ENCODE results near the gene CHRNA7.

Gene CHRNA7

GRCh38 chr15:32029862-32030781 is at the start of gene CHRNA7:
TSS of gene CHRNA7 (plus strand) at chr15:32030515. CDS start at chr15:32030595, 80 bp downstream.
- DNase-seq (ENCODE audit: low read depth in 1 of 2, low spot score in 1 of 2) = no peak

GRCh38 chr15:31985607-31986006 is 44.7 kb upstream of the CHRNA7 start:
- DNase-seq (ENCODE audit: low read depth in 1 of 2, low spot score in 1 of 2) = no peak

DNA sequence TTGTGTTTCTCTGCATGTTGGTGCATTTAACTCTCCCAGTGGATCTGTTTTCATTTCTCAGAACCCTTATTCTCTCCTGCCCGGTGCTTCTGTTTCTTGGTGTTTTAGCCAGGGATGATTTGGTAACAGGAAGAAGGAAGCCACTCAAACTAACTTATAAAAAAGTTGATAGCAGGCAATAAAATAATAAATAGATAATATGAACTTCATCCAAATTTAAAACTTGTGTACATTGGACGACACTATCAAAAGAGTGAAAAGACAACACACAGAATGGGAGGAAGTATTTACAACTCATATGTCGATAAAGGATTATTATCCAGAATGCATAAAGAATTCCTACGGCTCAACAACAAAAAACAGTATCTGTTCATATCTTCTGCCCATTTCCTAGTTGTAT is 37.3 kb upstream of the CHRNA7 start:
- no peak for DNase-seq (ENCODE audit: low read depth in 1 of 2, low spot score in 1 of 2)

- no peak for DNase-seq (ENCODE audit: low read depth in 1 of 2, low spot score in 1 of 2)
Observed at GRCh38 chr15:31997711-31998110, 32.6 kb upstream of the CHRNA7 start.

GRCh38 chr15:32003558-32003957 is 26.8 kb upstream of the CHRNA7 start:
- DNase-seq (ENCODE audit: low read depth in 1 of 2, low spot score in 1 of 2) = no peak

DNA sequence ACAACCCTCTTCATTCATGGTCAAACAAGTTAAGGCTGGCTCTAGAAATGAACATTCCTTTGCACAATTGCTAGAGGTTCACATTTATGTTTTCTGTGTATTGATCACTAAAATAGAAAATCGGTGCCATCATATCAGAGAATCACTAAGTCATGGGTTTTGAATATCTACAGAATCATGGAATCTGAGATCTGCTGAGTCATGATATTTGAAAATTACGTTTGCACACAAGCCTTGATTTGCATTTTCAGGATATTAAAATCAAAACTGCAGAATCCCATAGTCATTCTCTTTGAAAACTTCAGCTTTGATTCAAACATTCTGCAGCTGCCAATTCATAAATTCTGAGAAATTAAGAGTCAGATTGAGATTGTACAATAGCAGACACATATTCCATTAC is 26.1 kb upstream of the CHRNA7 start:
- DNase-seq (ENCODE audit: low read depth in 1 of 2, low spot score in 1 of 2) = no peak

- DNase-seq (ENCODE audit: low read depth in 1 of 2, low spot score in 1 of 2) = no peak
Observed at GRCh38 chr15:32007355-32007960, 22.9 kb upstream of the CHRNA7 start.

GRCh38 chr15:32014953-32015352 is 15.4 kb upstream of the CHRNA7 start:
- DNase-seq (ENCODE audit: low read depth in 1 of 2, low spot score in 1 of 2) = no peak

DNA sequence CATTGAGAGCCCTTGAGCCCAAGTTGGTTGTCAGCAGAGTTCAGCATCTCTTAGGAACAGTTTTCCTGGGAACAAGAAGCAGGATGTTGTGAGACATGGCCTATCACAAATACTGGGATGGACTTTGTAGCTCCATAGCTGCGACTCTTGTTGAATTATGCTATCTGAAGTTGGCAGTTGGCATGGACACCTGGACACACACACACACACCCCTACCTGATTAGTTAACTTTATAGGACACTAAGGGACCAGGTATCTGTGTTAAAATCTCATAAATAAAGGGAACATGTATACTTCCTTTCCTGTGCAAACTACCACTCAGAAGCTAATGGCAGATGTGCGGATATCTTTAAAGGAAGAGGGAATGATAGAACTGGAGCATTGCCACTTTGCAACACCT is 10.2 kb upstream of the CHRNA7 start:
- DNase-seq (ENCODE audit: low read depth in 1 of 2, low spot score in 1 of 2) = no peak

DNA sequence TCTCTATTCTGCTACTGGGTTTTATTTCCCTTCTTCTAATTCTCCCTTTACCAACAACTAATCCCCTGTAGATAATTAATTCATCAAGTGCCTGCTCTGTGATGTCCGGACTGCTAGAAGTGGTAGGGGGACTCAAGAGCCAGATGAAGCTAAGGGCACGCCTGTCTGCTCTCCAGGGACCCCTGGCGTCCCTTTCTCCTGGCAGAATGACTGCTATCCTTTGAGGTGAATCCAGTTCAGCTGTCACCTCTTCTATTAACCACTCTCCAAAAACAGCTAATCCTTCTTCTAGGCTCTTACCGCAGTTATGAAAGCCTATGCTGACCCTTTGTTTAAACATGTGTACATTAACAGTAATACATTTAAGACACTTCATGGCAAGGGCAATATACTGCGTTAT is 1.4 kb upstream of the CHRNA7 start:
- DNase-seq (ENCODE audit: low read depth in 1 of 2, low spot score in 1 of 2) = no peak

DNA sequence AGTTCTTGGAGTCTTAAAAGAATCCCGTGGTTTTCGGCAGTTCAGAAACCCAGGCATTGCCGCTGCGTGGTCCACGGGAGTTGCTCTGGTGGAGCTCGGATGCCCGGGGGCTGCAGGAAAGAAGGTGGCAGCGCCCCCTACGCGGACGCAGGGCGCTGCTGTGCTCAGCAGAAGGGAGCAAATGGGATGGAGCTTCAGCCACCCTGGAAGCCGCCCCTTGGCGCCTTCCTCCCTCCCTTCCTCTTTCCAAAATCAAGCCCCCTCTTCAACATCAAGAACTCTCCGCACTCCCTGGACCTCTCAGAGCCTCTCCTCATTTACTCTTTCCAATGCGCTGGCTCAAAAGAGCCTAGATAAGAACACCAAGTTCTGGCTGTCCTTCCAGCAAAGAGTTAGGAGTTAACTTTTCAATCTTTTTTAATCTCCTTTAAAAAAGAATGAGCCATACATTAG is 880 bp upstream of the CHRNA7 start:
- DNase-seq (ENCODE audit: low read depth in 1 of 2, low spot score in 1 of 2) = no peak

DNA sequence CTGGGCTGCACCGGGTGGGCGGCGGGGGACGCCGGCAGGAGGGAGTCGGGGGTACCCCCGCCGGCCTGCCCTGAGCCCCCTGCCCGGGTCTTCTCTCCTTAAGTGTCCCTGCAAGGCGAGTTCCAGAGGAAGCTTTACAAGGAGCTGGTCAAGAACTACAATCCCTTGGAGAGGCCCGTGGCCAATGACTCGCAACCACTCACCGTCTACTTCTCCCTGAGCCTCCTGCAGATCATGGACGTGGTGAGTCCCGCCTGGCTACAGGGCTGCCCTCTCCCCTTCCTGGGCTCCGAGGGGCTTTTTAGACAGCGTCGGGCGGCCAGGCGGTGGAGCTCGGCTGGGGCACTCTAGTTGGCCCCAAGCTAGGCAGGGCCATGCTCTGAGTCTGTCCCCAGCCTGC is 480 bp downstream of the CHRNA7 start:
- DNase-seq (ENCODE audit: low read depth in 1 of 2, low spot score in 1 of 2) = no peak

DNA sequence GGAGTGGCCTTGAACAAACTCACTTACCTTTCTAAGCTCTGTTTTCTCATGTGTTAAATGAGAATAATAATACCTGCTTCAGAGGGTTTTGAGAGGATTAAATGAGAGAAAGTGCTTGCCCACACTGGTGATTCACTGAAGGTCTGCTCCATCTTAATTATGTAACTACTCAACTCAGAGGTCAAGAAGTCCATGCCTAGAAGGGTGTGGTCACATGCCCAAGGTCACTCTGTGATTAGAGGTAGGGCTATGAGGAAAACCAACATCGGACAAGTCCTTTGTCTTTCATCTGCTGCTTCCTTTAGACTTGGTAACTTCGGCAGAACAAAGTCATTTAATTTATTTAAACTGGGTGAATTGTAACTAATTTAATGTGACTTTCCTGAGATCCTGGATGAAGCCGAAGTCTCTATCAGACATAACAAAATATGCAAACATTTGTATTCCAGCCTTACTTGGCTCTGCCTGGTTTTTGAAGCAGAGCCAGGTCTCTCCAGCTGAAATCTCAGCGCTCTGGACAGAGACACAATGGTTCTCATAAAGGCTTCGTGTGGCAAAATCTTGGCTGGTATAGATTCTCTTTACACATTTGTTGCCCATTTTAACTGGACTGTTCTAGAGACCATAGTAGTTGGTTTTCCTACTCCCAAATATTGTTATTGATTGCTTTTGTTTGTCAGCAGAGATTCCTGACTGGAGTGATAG is 3.0 kb downstream of the CHRNA7 start:
- DNase-seq (ENCODE audit: low read depth in 1 of 2, low spot score in 1 of 2) = no peak

- DNase-seq (ENCODE audit: low read depth in 1 of 2, low spot score in 1 of 2) = no peak
Observed at GRCh38 chr15:32034106-32034505, 3.8 kb downstream of the CHRNA7 start.

DNA sequence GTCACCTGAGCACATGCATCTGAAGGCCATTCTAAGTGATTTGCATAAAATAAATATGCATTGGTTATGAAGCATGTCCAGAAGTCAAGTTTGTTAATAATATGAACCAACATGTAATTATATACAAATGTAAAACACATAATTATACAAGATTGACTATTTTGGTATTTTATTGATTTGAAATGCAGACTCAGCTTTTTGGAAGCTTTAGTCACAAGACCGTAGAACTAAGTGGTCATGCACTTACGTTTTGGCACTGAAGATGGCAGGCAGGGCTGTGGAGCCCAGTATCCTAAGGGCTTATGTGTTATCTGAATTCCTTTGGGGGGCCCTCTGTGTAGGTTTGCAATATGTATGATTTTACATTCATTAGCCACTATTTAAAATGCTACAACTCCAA is 5.0 kb downstream of the CHRNA7 start:
- no peak for DNase-seq (ENCODE audit: low read depth in 1 of 2, low spot score in 1 of 2)

DNA sequence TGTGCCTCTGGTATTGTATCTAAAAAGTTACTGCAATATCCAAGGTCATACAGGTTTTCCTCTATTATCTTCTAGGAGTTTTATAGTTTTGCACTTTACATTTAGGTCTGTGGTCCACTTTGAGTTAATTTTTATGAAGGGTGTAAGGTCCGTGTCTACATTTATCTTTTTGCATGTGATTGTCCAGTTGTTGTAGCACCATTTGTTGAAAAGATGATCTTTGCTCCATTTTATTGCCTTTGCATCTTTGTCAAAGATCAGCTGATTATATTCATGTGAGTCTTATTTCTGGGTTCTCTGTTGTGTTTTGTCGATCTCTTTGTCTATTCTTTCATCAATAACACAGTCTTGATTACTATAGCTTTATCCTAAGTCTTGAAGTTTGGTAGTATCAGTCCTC is 6.7 kb downstream of the CHRNA7 start:
- DNase-seq (ENCODE audit: low read depth in 1 of 2, low spot score in 1 of 2) = no peak

GRCh38 chr15:32041294-32041693 is 11.0 kb downstream of the CHRNA7 start:
- DNase-seq (ENCODE audit: low read depth in 1 of 2, low spot score in 1 of 2) = no peak

GRCh38 chr15:32042269-32042972 is 12.1 kb downstream of the CHRNA7 start:
- DNase-seq (ENCODE audit: low read depth in 1 of 2, low spot score in 1 of 2) = no peak

DNA sequence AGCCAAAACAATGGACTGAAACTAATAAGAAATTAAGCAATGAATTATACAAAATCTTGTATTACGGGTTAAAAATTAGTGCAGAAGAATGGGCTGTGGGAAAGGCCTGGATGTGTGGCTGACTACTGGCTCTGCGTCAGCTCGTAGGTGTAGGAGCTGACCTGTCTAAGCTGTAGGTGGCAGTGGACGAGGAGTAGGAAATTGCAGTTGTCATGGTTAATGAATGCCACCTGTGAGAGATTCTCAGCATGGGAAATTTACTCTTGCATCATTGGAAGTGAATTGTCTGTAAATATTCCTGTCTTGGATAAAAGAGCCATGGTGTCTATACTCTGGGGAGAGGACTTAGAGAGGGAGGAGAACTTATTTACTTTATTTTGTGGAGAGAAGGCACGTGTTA is 23.4 kb downstream of the CHRNA7 start:
- no peak for DNase-seq (ENCODE audit: low read depth in 1 of 2, low spot score in 1 of 2)

- DNase-seq (ENCODE audit: low read depth in 1 of 2, low spot score in 1 of 2) = no peak
Observed at GRCh38 chr15:32057876-32058425, 27.6 kb downstream of the CHRNA7 start.

- no peak for DNase-seq (ENCODE audit: low read depth in 1 of 2, low spot score in 1 of 2)
Observed at GRCh38 chr15:32060706-32061105, 30.4 kb downstream of the CHRNA7 start.

Measured in activated T-helper 1 cell treated with anti-CD3 and anti-CD28 coated beads, Interleukin-2, amount 50 U/mL, for 16 hours (primary cell).